RPMI7951 (cell line): Measurements from ENCODE around the gene RPL28. TPM values are rescaled to one million over a fixed set of nuclear protein-coding genes. Genes with fewer than 3 reads are reported as not detected.
"Not testable (repeated sequence)": the region's sequence is repeated elsewhere in the genome, so short reads cannot be mapped to it uniquely, and the experiment has no call there.

ENCODE experiments used
- DNase-seq: peaks from one replicate; pipeline ENCODE4 v3.0.0-alpha.2; 2012; ENCODE audit warnings: low read depth
- total RNA-seq: library from RNA; depleted of rRNA; stranded (reverse); fragments of >200 nt; shearing (Covaris generic); gene quantifications from 2 replicates; pipeline ENCODE4 v1.2.3, GENCODE V29; 2014

RPL28 gene
- total RNA-seq, 1 experiment from 2014 or later = 492 TPM

DNA sequence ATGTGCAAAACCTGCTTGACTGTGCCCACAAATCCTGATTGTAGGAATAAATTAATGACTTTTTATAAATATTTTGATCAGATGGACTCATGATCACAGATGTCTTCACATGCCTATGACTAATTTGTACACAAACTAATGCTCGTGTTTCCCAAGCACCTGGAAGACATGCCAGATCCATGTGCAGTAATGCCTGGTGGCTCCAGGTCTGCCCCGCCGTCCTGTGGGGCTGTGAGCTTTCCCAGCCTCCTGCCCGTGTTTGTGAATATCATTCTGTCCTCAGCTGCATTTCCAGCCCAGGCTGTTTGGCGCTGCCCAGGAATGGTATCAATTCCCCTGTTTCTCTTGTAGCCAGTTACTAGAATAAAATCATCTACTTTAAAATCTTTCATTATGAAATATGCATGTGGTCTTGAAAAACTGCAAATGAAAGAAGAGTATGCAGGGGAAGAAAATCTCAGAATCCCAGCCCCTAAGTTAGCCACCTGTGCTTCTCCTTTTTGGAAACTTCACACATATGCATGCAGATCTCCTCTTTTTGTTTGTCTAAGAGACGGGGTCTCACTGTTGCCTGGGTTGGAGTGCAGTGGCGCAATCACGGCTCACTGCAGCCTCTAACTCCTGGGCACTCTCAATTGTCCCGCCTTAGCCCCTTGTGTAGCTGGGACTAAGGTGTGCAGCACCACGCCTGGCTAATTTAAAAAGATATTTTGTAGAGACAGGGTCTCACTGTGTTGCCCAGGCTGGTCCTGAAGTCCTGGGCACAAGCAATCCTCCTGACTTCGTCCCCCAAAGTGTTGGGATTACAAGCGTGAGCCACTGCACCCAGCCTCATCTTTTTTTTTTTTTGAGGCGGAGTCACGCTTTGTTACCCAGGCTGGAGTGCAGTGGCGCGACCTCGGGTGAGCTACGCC is 6.2 kb downstream of the RPL28 start:
- no peak for DNase-seq

DNA sequence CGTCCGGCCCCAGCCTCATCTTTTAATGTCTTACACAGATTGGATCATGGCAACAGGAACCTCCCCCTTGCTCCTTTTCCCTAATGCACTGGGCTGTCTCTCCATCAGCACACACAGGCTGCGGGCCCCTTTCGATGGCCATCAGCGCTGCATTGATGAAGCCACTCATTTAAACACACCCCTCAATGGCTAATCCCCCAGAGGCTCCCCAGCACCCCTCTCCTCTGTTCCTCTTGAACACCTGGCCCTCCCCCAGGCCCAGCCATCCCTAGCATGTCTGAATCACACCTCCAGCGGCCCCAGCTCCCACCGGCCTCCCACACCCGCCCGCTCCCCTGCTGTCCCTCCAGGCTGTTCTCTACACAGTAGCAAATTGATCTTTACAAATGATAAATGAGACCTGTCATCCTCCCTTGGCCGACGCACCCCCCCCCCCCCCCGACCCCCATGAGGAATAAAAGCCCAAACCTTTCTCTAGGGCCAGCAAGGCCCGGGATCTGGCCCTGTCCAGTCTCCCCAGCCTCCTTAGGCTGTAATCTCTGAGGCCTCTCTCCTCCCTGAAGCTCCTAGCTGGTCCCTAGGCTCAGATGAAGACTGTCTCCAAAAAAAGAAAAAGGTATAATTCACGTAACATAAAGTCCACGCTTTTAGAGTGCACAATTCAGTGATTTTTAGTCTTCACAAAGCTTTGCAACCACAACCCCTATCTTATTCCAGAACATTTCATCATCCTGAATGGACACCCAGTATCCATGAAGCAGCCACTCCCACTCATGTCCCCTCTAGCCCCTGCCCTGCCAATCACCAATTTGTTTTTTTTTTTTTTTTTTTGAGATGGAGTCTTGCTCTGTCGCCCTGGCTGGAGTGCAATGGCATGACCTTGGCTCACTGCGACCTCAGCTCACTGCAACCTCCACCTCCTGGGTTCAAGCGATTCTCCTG is 7.4 kb downstream of the RPL28 start:
- no peak for DNase-seq

DNA sequence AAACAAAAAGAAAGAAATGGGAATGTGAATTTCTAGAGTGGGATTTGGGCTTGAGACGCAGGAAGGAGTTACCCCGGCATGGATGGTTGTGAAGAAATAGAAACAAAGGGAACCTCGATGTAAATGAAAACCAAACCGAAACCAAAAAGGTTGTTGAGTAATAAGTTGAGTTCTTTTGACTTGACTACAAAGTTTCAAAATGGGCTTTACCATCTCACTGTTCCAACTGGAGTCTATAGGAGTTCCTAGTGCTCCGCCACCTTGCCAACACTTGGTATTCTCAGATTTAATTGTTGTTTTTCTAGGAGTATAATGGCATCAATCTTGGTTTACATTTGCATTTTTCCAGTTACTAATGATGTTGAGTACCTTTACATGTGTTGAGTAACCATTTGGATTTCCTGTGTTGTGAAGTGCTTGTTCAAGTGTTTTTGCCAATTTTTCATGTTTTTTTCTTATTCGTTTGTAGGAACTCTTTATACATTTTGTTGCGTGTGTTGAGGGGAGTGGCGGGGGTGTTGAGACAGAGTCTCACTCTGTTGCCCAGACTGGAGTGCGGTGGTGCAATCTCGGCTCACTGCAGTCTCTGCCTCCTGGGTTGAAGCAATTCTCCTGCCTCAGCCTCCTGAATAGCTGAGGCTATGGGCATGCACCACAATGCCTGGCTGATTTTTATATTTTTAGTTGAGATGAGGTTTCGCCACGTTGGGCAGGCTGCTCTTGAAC is 12.6 kb downstream of the RPL28 start:
- no peak for DNase-seq

DNA sequence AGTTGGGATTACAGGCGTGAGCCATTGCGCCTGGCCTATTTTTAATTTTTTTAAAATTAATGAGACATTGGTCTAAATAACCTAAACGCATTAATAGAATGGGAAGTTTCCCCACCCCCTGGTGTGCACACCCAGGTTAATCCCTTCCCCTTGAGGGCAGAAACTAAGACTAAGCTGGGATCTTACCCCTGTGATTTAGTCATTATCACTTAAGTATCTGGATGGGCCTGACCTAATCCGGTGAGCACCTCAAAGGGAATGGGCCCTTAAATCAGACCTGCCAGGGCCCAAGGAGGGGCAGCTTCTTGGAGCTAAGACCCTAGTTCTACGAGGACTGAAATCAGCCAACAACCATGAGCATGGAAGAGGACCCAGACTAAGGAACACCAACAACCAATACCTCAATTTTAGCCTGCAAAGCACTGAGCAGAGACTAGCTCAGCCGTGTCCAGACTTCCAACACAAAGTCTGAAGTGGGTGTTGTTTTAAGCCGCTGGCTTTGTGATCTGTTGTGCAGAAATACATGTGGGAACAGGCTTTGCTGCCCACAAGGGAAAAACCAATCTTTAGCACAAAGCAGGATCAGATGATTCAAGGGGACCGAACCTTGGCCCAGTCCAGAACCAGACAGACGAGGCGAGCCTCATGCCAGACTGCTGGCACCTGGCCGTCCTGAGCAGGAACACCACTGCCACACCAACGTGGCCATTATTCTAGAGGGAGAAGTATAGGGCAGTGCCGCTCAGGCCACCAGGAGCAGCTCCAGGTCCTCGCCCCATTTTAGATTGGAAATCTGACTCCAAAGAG is 14.8 kb downstream of the RPL28 start:
- no peak for DNase-seq

DNA sequence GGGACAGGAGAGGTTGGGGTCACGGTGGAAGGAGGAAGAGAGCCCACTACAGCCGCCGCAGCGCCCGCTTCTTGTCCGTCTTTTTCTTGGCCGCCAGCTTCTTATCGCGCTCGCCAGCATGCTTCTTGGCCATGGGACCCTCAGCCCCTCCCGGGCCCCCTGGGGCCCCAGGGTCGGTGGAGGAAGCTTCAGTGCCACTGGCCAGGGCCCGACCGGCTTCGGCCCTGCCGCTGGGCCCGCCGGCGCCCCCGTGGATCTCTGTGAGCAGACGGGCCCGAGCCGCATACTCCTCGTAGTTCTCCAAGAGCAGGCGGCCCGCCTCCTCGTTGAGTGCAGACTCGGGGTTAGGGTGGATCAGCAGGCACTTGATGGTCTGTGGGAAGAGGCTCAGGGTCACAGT is 15.7 kb downstream of the RPL28 start:
- not testable (repeated sequence) for DNase-seq

DNA sequence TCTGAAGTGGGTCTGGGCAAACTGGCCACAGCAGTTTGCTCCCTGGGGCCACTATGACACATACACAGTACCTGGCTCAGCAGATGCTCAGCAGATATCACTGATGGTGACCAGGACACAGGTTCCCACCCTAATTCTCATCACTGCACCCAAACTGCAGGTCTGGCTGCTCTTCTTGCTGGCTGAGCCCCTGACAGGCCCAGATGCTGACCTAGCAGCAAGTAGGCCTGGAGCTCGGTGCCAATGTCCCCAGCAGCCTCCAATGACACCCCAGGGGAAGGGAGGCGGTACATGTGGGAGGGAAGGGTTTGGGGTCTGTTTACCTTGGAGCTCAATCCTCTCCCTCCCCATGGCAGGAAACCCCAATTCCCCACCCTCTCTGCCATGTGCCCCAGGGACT is 16.8 kb downstream of the RPL28 start:
- DNase-seq = no peak

DNA sequence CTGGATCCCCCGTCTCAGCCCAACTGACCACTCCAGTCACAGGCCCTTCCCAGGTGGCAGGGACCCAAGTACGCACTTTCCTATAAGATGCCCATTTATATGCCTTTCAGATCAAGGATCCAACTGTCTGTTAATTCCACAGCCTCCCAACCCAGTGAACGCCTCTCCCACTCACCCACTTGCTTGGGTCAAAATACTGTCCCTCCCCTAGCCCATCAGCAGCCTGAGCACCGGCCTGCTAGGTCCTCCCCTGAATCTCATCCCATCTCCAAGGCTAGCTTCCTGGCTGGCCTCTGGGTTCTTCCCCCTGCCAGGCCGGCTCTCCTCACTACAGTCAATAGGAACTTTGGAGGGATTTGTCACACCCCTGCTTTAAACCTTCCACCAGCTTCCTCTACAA is 19.9 kb downstream of the RPL28 start:
- no peak for DNase-seq

DNA sequence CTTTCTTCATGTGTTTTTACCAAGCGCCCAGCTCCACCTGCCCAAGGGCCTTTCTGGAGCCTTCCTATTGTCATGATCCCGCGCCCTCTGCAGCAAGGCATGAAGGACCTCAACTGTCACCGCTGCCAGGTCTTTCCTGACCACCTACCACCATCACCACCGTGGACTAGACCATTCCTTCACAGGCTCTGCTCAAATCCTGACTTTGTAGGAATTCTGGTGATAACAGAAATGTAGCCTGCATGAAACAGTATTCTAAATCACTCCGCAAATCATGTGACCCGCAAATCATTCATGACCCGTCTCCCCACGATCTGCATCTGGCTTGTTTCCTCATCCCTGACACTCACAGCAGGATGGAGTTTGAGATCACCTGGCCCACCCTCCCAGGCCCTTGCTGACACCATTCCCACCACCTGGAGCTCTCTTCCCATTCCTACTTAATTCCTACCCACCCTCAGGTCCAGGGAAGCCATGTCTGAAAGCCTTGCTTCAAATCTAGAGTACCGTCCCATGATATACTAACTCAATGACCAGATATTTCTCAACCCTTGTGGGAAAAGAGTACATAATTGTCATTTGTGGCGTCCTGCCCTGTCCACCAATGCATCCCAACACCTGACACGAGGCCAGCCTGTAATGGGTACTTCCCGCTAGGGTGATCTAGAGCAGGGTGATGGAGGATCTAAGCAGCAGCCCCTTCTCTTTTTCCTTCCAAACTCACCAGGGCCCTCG is 20.5 kb downstream of the RPL28 start:
- DNase-seq = no peak

DNA sequence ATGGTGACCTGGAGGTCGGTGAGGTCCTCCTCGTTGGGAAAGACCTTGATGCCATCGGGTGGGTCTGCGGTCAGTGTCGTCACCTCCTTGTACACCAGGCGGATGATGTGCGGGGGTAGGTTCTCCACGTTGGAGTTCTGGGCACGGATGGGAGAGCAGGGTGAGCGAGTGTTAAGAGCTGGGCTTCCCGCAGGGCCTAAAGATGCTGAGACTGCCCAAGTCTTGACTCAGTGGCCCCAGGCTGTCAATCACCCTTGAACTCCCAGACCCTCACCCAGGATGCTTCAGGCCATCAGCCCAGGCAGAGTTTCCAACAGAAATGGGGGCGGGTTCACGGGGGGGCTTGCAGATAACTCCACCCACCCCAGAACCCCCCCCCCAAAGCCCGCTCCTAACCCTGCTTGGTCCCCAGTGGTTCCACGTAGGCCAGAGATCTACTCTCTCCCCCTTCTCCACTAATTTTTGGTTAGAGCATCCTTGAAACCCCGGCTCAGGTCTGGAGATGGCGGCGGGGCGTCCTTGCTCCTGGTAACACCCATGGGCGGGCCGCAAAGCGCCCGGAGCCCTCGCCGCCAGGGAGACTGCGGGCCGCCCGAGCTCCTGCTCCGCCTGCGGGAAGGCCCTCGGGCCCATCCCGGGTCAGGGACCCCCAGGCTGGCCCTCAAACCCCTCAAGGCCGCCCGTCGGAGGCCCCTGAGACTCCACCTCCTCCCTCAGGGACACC is 21.3 kb downstream of the RPL28 start:
- no peak for DNase-seq

DNA sequence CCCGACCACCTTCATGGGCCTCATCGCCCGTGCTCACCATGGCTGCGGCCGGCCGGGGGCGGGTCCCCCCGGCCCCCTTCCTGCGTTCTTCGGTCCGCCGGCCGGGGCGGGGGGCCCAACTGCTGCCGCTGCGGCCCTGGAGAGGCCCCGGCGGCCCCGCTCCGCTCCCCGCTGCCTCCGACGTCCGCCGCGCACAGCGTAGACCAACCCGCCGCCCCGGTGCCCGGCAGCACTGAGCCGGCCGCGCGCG is 21.7 kb downstream of the RPL28 start, which contains the start of gene UBE2S:
Gene UBE2S, minus strand, starts transcription at position 239 of the 250 bp plus-strand sequence. Its CDS starts 199 bp downstream, at position 40.
- not testable (repeated sequence) for DNase-seq

DNA sequence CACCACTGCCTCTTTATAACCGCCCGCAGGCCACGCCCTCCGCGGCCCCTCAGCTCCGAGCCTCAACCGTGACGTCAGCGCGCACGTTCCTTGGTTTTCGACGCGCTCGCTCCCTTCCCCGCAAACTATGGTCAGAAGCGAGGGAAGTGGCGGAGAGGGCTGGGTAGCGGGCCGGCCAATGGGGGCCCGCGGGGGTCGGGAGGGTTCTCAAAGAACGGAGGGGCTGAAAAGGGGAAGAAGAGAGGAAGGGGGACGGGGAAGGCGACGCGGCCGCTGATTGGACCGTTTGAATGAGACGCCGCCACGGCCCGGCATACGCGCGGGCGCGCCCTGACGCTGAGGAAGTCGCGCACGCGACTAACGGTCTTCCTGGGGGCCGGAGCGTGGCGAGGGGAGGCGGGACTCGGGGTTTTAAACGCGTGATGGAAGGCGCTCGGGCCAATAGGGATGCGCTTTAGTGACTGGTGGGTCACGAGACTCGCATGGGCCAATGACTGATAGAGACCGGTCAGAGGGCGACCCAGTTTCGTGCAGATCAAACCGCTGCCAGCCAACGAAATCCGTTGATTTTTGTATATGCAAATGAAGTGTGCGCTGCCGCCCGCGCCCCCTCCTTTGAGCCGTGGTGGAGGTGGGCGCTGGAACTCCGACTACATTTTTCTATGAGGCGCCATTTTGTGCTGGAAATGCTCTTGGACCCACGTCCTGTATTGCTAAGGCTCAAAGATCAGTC is 22.2 kb downstream of the RPL28 start:
- peak; percentile 100 for DNase-seq

DNA sequence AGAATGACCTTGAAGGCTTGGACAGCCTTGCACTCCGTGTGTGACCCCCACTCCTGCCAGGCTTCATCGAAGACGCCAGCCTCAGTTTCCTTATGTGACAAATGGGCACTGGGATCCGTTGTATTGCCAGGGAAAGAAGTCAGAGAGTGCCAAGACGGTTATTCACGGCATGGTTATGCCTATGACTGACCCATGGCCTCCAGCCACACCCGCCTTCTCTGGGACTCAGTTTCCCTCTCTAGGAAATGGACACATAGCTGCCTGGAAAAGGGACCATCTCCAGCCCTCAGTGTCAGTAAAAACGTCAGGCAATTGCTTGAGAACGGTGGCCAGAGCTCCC is 22.8 kb downstream of the RPL28 start:
- no peak for DNase-seq

DNA sequence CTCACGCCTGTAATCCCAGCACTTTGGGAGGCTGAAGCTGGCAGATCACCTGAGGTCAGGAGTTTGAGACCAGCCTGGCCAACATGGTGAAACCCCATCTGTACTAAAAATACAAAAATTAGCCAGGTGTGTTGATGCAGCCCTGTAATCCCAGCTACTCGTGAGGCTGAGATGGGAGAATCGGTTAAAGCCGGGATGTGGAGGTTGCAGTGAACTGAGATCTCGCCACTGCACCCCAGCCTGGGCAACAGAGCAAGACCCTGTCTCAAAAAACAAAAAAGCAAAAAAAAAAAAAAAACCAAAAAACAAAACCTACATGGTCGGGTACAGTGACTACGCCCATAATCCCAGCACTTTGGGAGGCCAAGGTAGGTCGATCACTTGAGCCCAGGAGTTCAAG is 23.4 kb downstream of the RPL28 start:
- DNase-seq = not testable (repeated sequence)

DNA sequence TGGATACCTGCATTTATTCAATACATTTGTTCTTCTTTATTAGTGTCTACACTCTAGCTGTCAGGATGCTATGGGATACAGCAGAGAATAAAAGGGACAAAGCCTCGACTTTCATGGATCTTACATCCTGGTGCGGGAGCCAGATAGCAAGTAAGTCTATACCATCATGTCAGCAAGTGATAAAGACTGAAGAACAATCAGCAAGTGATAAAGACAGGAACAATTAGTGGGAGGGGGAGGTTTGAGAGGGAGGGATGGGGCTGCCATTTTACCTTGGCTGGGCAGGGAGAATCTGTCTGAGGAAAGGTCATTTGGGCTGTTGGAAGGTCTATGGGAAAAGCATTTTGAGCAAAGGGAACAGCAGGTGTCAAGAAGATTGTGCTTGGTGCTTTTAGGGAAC is 24.4 kb downstream of the RPL28 start:
- DNase-seq = no peak

DNA sequence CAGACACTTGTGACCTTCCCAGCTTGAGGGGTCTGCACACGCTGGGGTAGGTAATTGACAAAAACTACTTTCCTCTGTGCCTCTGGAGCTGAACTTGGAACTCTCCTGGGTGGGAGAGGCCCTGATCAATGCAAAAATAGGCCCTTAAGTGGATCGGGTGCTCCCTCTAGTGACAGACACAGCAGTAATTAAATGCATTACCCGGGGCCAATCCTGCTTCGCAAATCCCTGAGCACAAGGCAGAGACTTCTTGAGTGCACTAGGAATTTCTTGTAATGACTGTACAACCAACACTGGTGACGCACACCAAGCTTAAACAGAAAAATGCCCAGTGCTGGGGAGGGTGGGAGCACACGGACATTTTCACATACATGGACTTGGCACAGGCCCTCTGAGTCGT is 32.5 kb downstream of the RPL28 start:
- DNase-seq = peak; percentile 78

DNA sequence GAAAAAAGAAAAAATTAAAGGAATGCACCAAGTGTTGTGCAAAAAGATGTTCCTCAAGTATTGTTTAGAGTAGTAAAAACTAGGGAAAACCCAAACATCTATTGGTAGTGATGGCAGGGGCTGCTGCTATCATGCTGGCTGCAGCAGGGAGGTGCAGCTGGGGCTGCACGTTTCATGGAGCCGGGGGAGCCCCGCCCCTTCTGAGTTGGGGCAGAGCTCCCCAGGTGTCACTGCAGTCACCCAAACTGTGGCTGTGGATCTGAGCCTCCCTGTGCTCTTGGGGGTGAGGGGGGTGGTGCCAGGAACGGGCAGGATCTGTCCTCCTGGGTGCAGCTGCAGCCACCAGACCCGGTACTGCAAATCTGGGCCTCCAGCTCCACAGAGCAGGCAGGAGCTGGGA is 33.4 kb downstream of the RPL28 start:
- no peak for DNase-seq

DNA sequence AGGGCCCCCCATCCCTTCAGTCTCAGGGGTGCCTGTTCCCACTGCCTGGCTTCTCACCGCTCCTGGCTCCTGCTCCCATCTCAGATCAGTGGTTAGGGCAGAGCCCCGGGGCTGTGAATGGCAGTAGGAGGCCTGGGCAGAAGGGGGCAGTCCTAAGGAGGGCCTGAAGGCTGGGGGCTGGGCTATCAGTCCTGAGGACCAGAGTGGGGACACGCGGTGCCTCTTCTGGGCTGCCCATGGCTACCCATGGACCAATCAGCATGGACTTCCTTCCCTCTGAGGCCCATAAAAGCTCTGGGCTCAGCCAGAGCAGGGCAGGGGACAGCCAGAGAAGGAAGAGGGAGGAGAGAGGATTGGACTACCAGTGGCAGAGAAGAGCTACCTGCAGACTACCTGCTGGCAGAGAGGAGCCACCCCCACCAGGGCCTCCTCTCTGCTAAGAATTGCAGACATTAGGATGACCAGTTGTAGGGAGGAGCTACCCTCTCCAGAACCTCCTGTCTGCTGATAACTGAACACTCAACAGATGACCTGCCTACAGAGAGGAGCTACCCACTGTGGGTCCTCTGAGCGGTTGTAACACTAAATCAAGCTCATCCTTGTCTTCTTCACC is 34.0 kb downstream of the RPL28 start:
- no peak for DNase-seq

DNA sequence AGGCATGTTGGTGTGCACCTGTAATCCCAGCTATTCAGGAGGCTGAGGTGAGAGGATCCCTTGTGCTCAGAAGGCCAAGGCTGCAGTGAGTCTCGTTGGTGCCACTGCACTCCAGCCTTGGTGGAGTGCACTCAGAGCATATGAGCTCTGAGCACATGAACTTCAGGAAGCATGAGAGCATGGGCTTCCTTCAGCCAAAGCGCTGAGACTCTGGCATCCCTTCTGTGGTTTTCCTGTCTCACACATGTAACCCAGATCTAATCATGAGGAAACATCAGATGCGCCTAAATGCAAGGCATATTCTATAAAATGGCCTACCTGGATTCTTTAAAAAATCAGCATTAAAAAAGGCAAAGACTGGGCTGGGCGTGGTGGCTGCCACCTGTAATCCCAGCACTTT is 35.5 kb downstream of the RPL28 start:
- DNase-seq = not testable (repeated sequence)
